Gastroesophageal sphincter (tissue), 4 donors: Measurements from ENCODE around the gene CD248. TPM values are rescaled to one million over a fixed set of nuclear protein-coding genes. Genes with fewer than 3 reads are reported as not detected.
A peak's percentile ranks its signal among the peaks of the same experiment; 100 is the strongest.

Source experiments
- ATAC-seq: fragments of 150-250 bp; one replicate; pipeline ENCODE4 v1.9.1; 2016; ENCODE audit warnings: mild to moderate bottlenecking, moderate library complexity
- H3K27ac ChIP-seq, 4 donors: fragments of 200-600 bp; sonication (generic) in 3 of 4; 1 replicate in 3 of 4; 2 replicates in 1 of 4; pipeline ENCODE4 v1.5.1; 2016 to 2019
- H3K27me3 ChIP-seq: fragments of 200-600 bp; sonication (generic); one replicate; pipeline ENCODE4 v1.5.1; 2019
- H3K36me3 ChIP-seq, 2 donors: fragments of 200-600 bp; sonication (generic); one replicate each; pipeline ENCODE4 v1.5.1; 2019; ENCODE audit warnings: control low read depth in 1 of 2
- H3K4me1 ChIP-seq, 3 donors: fragments of 200-600 bp; sonication (generic); 1 replicate in 2 of 3; 2 replicates in 1 of 3; pipeline ENCODE4 v1.5.1; 2016 to 2019; ENCODE audit warnings: control low read depth in 2 of 3
- H3K4me3 ChIP-seq, 2 donors: fragments of 200-600 bp; sonication (generic); one replicate each; pipeline ENCODE4 v1.5.1; 2019; ENCODE audit warnings: mild to moderate bottlenecking in 1 of 2, moderate library complexity in 1 of 2
- H3K9me3 ChIP-seq, 3 donors: fragments of 200-600 bp; sonication (generic); one replicate each; pipeline ENCODE4 v1.5.1; 2017 to 2019; ENCODE audit warnings: control low read depth in 2 of 3
- CTCF ChIP-seq, 4 experiments: fragments of 200-600 bp in 2 of 4; fragments of 450-650 bp in 2 of 4; sonication (generic) in 1 of 4; IDR thresholded peaks; one replicate each; pipeline ENCODE4 v1.5.1; 2017 to 2019; ENCODE audit warnings: antibody characterized with exemption in 4 of 4, mild to moderate bottlenecking in 2 of 4, moderate library complexity in 2 of 4
- EP300 ChIP-seq: sonication (generic); formaldehyde crosslinking; IDR thresholded peaks from one replicate; pipeline ENCODE4 v1.6.1; 2017; ENCODE audit warnings: antibody characterized with exemption, mild to moderate bottlenecking
- POLR2A ChIP-seq, 2 donors: fragments of 450-650 bp; IDR thresholded peaks; one replicate each; pipeline ENCODE4 v1.6.1; 2017; ENCODE audit warnings: antibody characterized with exemption in 2 of 2, mild to moderate bottlenecking in 2 of 2, moderate library complexity in 1 of 2
- POLR2AphosphoS5 ChIP-seq: sonication (generic); formaldehyde crosslinking; IDR thresholded peaks from one replicate; pipeline ENCODE4 v1.6.1; 2017; ENCODE audit warnings: antibody characterized with exemption
- WGBS, 2 donors: methylation state at CpG; one replicate each; pipeline ENCODE4 v1.1.5; 2018; ENCODE audit warnings: low coverage in 1 of 2; 5-methylcytosine and 5-hydroxymethylcytosine counted together
- total RNA-seq, 4 donors: library from RNA; depleted of rRNA; stranded (reverse); fragments of >200 nt; gene quantifications; one replicate each; pipeline ENCODE4 v1.1.0, GENCODE V29; 2016

CD248 gene
- total RNA-seq, 4 donors from 2014 or later: 23.1 to 68.2 (median 27.0) TPM

GRCh38 chr11:66287889-66288670, 28.8 kb downstream of the CD248 start:
- peaks cover 0 to 67% (median 12%) of the 10 kb centered on the region in 3 donors for H3K4me1 ChIP-seq
- 0% methylated on average over 3 to 5 of the region's 20 CpGs for WGBS, 2 donors

GRCh38 chr11:66287211-66287888, 29.5 kb downstream of the CD248 start:
- WGBS, 2 donors: 70 to 100% methylated on average over 2 of the region's 10 CpGs
- H3K4me1 ChIP-seq: peaks cover 0 to 72% (median 16%) of the 10 kb centered on the region in 3 donors
- TF ChIP-seq CTCF (IDR thresholded peaks at IDR 0.05) (no peak), POLR2A (IDR thresholded peaks at IDR 0.05) (no peak), EP300 (no peak), POLR2AphosphoS5 (no peak)
- peaks cover 0 to 32% of the 10 kb centered on the region in 2 donors for H3K36me3 ChIP-seq
- ATAC-seq: no peak
- no peaks in the 10 kb centered on the region for H3K9me3 ChIP-seq
- H3K27me3 ChIP-seq: peaks cover 14% of the 10 kb centered on the region
- peak overlapping the region in 1 of 4 donors; percentile 96 for H3K27ac ChIP-seq
- no peak overlapping the region for H3K4me3 ChIP-seq

More at GRCh38 chr11:66287889-66288670, 28.8 kb downstream of the CD248 start:
- Histone ChIP-seq H3K9me3 (no peaks in the 10 kb centered on the region), H3K27ac (peak overlapping the region; percentile 90 to 98 (median 96)), H3K27me3 (peaks cover 21% of the 10 kb centered on the region), H3K4me3 (peak overlapping the region; percentile 70 to 96), H3K36me3 (peaks cover 0 to 32% of the 10 kb centered on the region in 2 donors)
- no peak for TF ChIP-seq POLR2A (IDR thresholded peaks at IDR 0.05)
- ATAC-seq: no peak

- no peak overlapping the region for H3K27ac ChIP-seq
- H3K4me3 ChIP-seq: no peak overlapping the region
- no peaks in the 10 kb centered on the region for H3K9me3 ChIP-seq
- WGBS, 2 donors: 63% methylated on average over 4 of the region's 5 CpGs; no CpG with 5 or more reads in 1 of the 2 donors
- H3K27me3 ChIP-seq: peaks cover 7% of the 10 kb centered on the region
- no peak for TF ChIP-seq POLR2AphosphoS5
- no peak for ATAC-seq
- H3K36me3 ChIP-seq: peaks cover 0 to 32% of the 10 kb centered on the region in 2 donors
- H3K4me1 ChIP-seq: peaks cover 0 to 72% (median 11%) of the 10 kb centered on the region in 3 donors
Observed at GRCh38 chr11:66286699-66287098, 30.1 kb downstream of the CD248 start.

DNA sequence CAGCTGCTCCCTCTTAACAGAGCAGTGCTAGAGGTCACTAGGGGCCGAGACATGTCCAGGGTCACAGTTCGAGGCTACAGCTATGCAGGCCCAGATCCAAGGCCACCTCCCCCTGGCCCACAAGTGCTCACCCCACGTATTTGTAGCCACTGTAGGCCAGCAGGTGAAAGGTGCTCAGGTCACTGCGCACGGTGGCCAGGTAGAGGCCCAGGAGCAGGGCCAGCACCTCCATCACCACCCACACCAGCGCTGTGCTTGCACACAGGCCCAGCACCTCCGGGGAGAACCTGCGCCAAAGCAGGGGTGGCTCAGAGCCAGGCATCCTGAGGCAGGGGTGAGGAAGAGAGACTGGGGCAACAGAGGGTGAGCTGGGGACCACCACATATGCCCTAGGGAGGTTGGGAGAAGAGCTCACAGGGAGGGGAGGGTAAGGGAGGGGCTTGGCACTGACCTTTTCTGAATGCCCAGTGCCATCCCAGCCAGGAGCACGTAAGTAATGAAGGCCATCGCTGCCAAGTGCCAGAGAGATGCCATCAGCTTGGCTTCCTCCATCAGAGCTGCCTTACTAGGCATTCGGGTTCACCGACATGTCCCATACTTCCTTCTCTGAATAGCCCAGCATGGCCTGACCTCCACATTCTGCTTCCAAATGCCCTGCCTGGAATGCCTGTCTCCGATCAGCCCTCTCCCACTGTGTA, 31.4 kb downstream of the CD248 start:
- no peaks in the 10 kb centered on the region for H3K9me3 ChIP-seq
- ATAC-seq: no peak
- H3K4me3 ChIP-seq: no peak overlapping the region
- TF ChIP-seq POLR2AphosphoS5: no peak
- no peak for TF ChIP-seq CTCF (IDR thresholded peaks at IDR 0.05)
- no peak for TF ChIP-seq POLR2A (IDR thresholded peaks at IDR 0.05)
- no peak for TF ChIP-seq EP300
- peaks cover 0 to 66% (median 11%) of the 10 kb centered on the region in 3 donors for H3K4me1 ChIP-seq
- no peak overlapping the region for H3K27ac ChIP-seq
- WGBS, 2 donors: 63 to 83% methylated on average over 3 of the region's 13 CpGs
- H3K36me3 ChIP-seq: peaks cover 0 to 32% of the 10 kb centered on the region in 2 donors
- no peaks in the 10 kb centered on the region for H3K27me3 ChIP-seq

- Histone ChIP-seq H3K27me3 (no peaks in the 10 kb centered on the region), H3K9me3 (no peaks in the 10 kb centered on the region), H3K4me1 (peaks cover 0 to 58% (median 6%) of the 10 kb centered on the region in 3 donors), H3K27ac (no peak overlapping the region), H3K4me3 (no peak overlapping the region), H3K36me3 (peaks cover 0 to 32% of the 10 kb centered on the region in 2 donors)
- ATAC-seq: no peak
- WGBS, 2 donors: 83 to 87% methylated on average over 13 to 14 of the region's 16 CpGs
- TF ChIP-seq CTCF (IDR thresholded peaks at IDR 0.05): no peak
- no peak for TF ChIP-seq POLR2A (IDR thresholded peaks at IDR 0.05)
- no peak for TF ChIP-seq POLR2AphosphoS5
Observed at GRCh38 chr11:66284526-66285078, 32.2 kb downstream of the CD248 start.
